HFFc6 (cell line): ENCODE results near the gene SMAD3. TPM values are rescaled to one million over a fixed set of nuclear protein-coding genes. Genes with fewer than 3 reads are reported as not detected.

ENCODE experiments used
- DNase-seq: peaks from one replicate; pipeline ENCODE4 v3.0.0-alpha.2; 2018
- H3K27ac Mint-ChIP-seq: 2 replicates; pipeline ENCODE4 v1.8.0; 2020; ENCODE audit warnings: mild to moderate bottlenecking, mixed read lengths
- H3K27me3 Mint-ChIP-seq: 2 replicates; pipeline ENCODE4 v1.8.0; 2021; ENCODE audit warnings: mild to moderate bottlenecking, moderate library complexity, mixed read lengths; ENCODE audit not compliant: insufficient read depth
- H3K36me3 Mint-ChIP-seq: 2 replicates; pipeline ENCODE4 v1.8.0; 2021; ENCODE audit warnings: low read depth, mixed read lengths
- H3K4me1 Mint-ChIP-seq: 2 replicates; pipeline ENCODE4 v1.8.0; 2020; ENCODE audit warnings: low read depth, mixed read lengths
- H3K4me3 Mint-ChIP-seq: 2 replicates; pipeline ENCODE4 v1.8.0; 2020; ENCODE audit warnings: mild to moderate bottlenecking, moderate library complexity, mixed read lengths
- H3K9me3 Mint-ChIP-seq: 2 replicates; pipeline ENCODE4 v1.8.0; 2020; ENCODE audit warnings: mild to moderate bottlenecking, mixed read lengths
- total RNA-seq, 6 experiments: library from RNA; stranded (reverse); fragmentation: NEBNext Ultra II Directional; extraction: Animal tissue kit (Norgen Biotek cat#: 25700); gene quantifications; 2 replicates in 1 of 6; 3 replicates in 5 of 6; pipeline ENCODE4 v1.2.3, GENCODE V29; 2021
- TF ChIP-seq, protein P1 (sequence below): fragments of 200-600 bp; sonication (generic); IDR thresholded peaks from 2 replicates; pipeline ENCODE4 v1.5.0; 2021; ENCODE audit warnings: antibody characterized with exemption, mild to moderate bottlenecking

The SMAD3 gene
- total RNA-seq, 6 experiments from 2014 or later: 54.3 to 132 (median 118) TPM

DNA sequence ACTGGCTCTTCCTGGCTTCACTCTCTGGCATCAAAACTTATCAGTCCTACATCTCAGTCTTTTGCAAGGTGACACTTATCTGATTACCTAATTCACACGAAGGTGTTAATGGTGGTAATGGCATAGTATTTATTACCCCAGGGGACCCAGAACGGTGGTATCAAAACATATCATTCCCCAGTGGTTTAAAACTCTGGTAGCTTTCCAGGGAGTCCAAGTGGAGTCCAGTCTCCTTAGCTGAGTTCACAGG, 41.3 kb downstream of the SMAD3 start:
- H3K27ac Mint-ChIP-seq: peak overlapping the region; percentile 99
- peaks cover 27% of the 10 kb centered on the region for H3K27me3 Mint-ChIP-seq
- H3K9me3 Mint-ChIP-seq: peaks cover 17% of the 10 kb centered on the region
- peaks cover 52% of the 10 kb centered on the region for H3K36me3 Mint-ChIP-seq
- DNase-seq: no peak
- H3K4me3 Mint-ChIP-seq: peak overlapping the region; percentile 80
- H3K4me1 Mint-ChIP-seq: no peaks in the 10 kb centered on the region; the same call in none of the 2 replicates
- TF ChIP-seq, protein P1, sequence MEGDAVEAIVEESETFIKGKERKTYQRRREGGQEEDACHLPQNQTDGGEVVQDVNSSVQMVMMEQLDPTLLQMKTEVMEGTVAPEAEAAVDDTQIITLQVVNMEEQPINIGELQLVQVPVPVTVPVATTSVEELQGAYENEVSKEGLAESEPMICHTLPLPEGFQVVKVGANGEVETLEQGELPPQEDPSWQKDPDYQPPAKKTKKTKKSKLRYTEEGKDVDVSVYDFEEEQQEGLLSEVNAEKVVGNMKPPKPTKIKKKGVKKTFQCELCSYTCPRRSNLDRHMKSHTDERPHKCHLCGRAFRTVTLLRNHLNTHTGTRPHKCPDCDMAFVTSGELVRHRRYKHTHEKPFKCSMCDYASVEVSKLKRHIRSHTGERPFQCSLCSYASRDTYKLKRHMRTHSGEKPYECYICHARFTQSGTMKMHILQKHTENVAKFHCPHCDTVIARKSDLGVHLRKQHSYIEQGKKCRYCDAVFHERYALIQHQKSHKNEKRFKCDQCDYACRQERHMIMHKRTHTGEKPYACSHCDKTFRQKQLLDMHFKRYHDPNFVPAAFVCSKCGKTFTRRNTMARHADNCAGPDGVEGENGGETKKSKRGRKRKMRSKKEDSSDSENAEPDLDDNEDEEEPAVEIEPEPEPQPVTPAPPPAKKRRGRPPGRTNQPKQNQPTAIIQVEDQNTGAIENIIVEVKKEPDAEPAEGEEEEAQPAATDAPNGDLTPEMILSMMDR: no peak

DNA sequence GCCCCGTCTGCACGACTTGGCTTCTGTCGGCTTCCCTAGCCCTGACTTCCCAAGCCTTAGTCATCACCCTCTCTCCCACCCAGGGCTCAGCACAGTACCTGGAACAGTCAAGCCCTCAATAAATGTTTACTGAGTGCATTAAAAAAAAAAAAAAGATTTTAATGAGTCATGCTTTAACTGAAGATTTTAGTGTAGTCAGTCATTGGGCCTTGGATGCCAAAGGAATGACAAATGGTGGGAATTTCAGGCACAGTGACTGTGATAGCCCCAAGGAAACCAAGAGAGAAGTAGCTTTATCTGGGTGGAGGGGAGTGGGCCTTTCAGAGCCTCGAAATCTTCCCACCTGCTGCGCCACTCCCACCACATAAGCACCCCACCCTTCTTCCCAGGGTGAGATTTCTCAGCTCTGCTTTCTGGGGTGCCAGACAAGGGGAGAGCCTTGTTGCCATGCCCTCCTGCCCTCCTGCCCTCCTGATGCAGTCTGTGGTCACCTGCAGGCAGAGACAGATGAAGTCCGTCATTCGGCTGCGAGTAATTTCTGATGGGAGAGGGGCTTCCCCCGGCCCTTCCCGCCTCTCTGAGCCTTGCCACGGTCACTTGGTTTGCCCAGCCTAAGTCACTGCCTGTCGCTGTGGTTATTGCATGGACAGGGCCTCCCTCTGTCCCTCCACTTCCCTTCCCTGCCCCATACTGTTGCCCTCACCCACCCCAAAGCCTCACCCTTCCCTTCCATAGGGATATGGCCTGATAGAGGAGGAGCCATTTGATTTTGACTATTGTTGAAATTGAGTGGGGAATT, 41.8 kb downstream of the SMAD3 start:
- H3K27me3 Mint-ChIP-seq: peaks cover 27% of the 10 kb centered on the region
- H3K4me1 Mint-ChIP-seq: no peaks in the 10 kb centered on the region; the same call in none of the 2 replicates
- peak; percentile 98 for DNase-seq
- peaks cover 55% of the 10 kb centered on the region for H3K36me3 Mint-ChIP-seq
- peaks cover 20% of the 10 kb centered on the region for H3K9me3 Mint-ChIP-seq
- H3K27ac Mint-ChIP-seq: peak overlapping the region; percentile 99
- H3K4me3 Mint-ChIP-seq: peak overlapping the region; percentile 80
- TF ChIP-seq, protein P1: no peak

DNA sequence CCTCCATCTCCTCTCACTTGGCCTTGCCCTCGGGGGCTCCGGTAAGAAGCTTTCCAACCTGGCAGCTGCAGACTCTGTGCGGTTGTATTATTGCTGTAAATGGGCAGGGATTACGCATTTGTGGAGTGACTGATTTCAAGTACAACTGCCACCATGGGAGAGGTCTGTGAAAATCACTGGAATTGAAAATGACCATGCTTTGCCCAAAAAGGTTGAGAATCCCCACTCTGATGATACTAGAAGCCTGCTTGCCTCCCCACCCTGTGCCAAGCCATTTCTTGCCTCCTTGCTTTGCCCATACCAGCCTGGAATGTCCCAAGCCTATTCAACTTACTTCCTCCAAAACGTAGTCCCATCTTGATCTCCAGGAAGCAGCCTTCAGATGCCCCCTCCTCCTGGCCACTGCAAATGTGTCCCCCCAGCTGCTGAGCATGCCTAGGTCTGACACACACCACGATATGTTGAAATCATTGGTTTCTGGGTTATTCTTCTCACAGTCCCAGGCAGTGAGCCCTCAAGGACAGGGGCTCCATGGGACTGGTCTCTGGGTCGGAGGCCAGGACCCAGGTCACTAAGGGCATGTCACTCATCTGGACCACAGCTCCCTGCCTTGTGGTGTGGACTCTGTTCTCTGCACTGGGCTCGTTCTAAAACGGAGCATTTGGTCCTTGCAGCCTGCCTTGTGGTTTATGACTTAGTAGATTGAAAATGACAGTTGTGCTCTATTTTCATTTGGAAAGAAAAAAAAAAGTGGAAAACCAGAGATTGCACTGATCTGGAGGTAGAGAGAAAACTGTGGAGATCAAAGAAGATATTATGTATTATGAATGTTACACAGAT, 42.9 kb downstream of the SMAD3 start:
- DNase-seq: no peak
- H3K36me3 Mint-ChIP-seq: peaks cover 57% of the 10 kb centered on the region
- H3K4me3 Mint-ChIP-seq: peak overlapping the region; percentile 59
- peaks cover 1% of the 10 kb centered on the region for H3K4me1 Mint-ChIP-seq
- TF ChIP-seq, protein P1: no peak
- peak overlapping the region; percentile 99 for H3K27ac Mint-ChIP-seq
- H3K9me3 Mint-ChIP-seq: peaks cover 20% of the 10 kb centered on the region
- peaks cover 31% of the 10 kb centered on the region for H3K27me3 Mint-ChIP-seq

DNA sequence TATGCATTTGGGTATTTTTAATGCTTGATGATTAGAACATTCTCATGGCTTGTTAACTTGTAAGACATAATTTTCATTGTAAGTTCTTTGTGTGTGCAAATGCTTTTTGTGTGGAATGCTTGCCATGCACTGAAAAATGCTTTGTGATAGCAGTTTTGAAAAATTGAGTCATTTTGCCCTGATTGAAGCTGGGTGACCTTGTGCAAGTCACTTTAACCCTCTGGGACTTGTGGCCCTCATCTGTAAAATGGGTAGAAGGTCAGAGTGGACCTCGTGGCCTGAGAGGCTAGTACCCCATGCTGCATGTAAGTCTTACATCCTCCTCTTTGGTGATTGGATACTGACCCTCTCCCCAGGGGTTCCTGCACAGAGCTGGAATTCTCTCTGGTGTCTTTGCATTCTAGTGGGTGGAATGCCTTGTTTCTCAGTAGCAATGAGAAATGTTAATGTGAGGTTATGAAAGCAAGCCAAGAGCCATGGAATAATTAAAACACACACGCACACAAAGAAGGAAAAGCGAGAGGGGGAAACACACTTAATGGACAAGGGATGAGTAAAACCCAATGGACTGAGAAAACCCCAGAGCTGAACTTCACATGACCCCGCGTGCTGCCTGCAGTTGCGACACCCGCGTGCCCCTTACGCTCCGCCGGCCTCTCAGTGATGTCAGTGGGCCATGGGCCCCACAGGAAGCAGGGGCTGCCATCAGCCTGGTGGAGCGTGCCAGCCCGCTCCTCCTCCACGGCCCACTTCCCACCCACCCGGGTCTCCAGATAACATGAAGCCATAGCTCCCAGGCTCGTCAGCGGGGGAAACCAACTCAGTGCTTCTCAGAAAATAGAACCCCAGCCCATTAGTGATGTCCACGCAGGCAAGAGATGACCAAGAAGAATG, 44.0 kb downstream of the SMAD3 start:
- Mint-ChIP-seq H3K9me3 (peaks cover 20% of the 10 kb centered on the region), H3K4me1 (peaks cover 12% of the 10 kb centered on the region), H3K27ac (peak overlapping the region; percentile 99), H3K27me3 (peaks cover 31% of the 10 kb centered on the region), H3K36me3 (peaks cover 67% of the 10 kb centered on the region), H3K4me3 (peak overlapping the region; percentile 59)
- DNase-seq: peak; percentile 98
- TF ChIP-seq, protein P1: no peak

DNA sequence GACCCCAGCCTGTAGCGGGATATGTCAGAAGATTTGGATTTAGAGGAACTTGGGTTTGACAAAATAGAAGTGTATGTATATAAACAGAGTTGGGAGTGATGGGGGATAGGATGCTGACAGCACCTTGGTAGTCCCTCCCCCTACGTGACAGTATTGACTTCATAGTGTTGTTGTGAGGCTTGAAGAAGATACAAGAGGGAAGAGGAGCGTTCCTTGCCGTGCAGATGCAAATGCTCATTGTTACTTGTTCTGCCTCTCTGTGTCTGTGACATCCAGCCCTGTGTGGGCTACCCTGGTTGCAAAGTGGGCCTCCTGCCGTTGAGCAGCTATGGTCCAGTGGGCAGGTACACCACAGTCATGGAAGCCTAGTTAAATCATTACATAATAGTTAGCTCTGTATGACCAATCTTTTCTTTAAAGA, 45.0 kb downstream of the SMAD3 start:
- Mint-ChIP-seq H3K36me3 (peaks cover 70% of the 10 kb centered on the region), H3K27me3 (peaks cover 31% of the 10 kb centered on the region), H3K27ac (peak overlapping the region; percentile 99), H3K4me1 (peaks cover 21% of the 10 kb centered on the region), H3K4me3 (peak overlapping the region; percentile 59), H3K9me3 (peaks cover 20% of the 10 kb centered on the region)
- TF ChIP-seq, protein P1: no peak
- no peak for DNase-seq
